Lung (tissue), 12 donors: Measurements from ENCODE around the gene TCAIM. TPM values are rescaled to one million over a fixed set of nuclear protein-coding genes. Genes with fewer than 3 reads are reported as not detected.

ENCODE experiments used
- ATAC-seq: fragments of 200-7000 bp; cut with Tn5 transposase; one replicate; pipeline ENCODE4 v1.9.1; 2020; ENCODE audit warnings: moderate number of reproducible peaks; ENCODE audit not compliant: insufficient read depth, low FRiP score
- DNase-seq, 3 donors: peaks; one replicate each; pipeline ENCODE4 v3.0.0-alpha.2; 2013 to 2017
- H3K27ac ChIP-seq, 2 donors: one replicate each; pipeline ENCODE4 v1.5.1; 2013; ENCODE audit warnings: mild to moderate bottlenecking in 2 of 2, moderate library complexity in 2 of 2, control low read depth in 1 of 2, inconsistent platforms in 1 of 2, low read depth in 1 of 2, low read length in 1 of 2
- H3K27me3 ChIP-seq, 3 donors: one replicate each; pipeline ENCODE4 v1.5.1; 2013; ENCODE audit warnings: low read length in 2 of 3; ENCODE audit not compliant: control insufficient read depth in 3 of 3, insufficient read depth in 3 of 3
- H3K36me3 ChIP-seq, 4 donors: one replicate each; pipeline ENCODE4 v1.5.1; 2013; ENCODE audit warnings: low read length in 4 of 4, mild to moderate bottlenecking in 1 of 4, moderate library complexity in 1 of 4; ENCODE audit not compliant: control insufficient read depth in 4 of 4, insufficient read depth in 4 of 4
- H3K4me1 ChIP-seq, 5 donors: one replicate each; pipeline ENCODE4 v1.5.1; 2013; ENCODE audit warnings: low read length in 5 of 5, mild to moderate bottlenecking in 2 of 5, moderate library complexity in 1 of 5; ENCODE audit not compliant: control insufficient read depth in 5 of 5, insufficient read depth in 5 of 5
- H3K4me3 ChIP-seq: one replicate; pipeline ENCODE4 v1.5.1; 2013; ENCODE audit warnings: mild to moderate bottlenecking, control low read depth, moderate library complexity
- H3K9ac ChIP-seq, 2 donors: one replicate each; pipeline ENCODE4 v1.5.1; 2013; ENCODE audit warnings: low read length in 2 of 2, control low read depth in 1 of 2; ENCODE audit not compliant: insufficient read depth in 1 of 2
- H3K9me3 ChIP-seq, 4 donors: one replicate each; pipeline ENCODE4 v1.5.1; 2013; ENCODE audit warnings: low read length in 3 of 4, mild to moderate bottlenecking in 1 of 4, moderate library complexity in 1 of 4; ENCODE audit not compliant: control insufficient read depth in 4 of 4, insufficient read depth in 3 of 4
- WGBS, 2 donors: extraction: QIAGEN DNeasy Blood & Tissue Kit; methylation state at CpG; one replicate each; pipeline ENCODE4 v1.1.7; 2013; 5-methylcytosine and 5-hydroxymethylcytosine counted together
- polyA plus RNA-seq, 2 donors: library from polyadenylated mRNA; stranded (reverse); fragments of 200-250 nt; gene quantifications; one replicate each; pipeline ENCODE4 v1.2.1, GENCODE V29; 2013
- total RNA-seq, 2 donors: library from RNA; depleted of rRNA in 1 of 2; stranded (reverse); fragments of >200 nt in 1 of 2; gene quantifications; one replicate each; pipeline ENCODE4 v1.2.1, GENCODE V29; 2014 to 2021
- TF ChIP-seq, protein P1 (sequence below): IDR thresholded peaks from 2 replicates; pipeline ENCODE4 v1.5.1; 2012; ENCODE audit warnings: mild to moderate bottlenecking; ENCODE audit errors: control extremely low read depth, extremely low read depth
- donor health status: control.
- donor health status: control.
- donor health status: Bipolar disorder and iron deficiency.
- donor health status: healthy.
- donor health status: DM: yes; HTN: yes; CAD: no.

TCAIM gene
- total and polyA plus RNA-seq, 4 donors, result 14.4 to 42.1 (median 18.9) TPM

GRCh38 chr3:44292947-44293346, 45.6 kb upstream of the TCAIM start:
- Histone ChIP-seq H3K4me3 (no peak overlapping the region), H3K4me1 (no peaks in the 10 kb centered on the region), H3K27ac (no peak overlapping the region), H3K27me3 (peaks cover 0 to 2% (median 0%) of the 10 kb centered on the region in 3 donors), H3K9me3 (no peaks in the 10 kb centered on the region), H3K36me3 (no peaks in the 10 kb centered on the region), H3K9ac (no peak overlapping the region)
- 93 to 97% methylated on average over 1 of the region's 1 CpG for WGBS, 2 donors
- no peak for DNase-seq
- TF ChIP-seq, protein P1, sequence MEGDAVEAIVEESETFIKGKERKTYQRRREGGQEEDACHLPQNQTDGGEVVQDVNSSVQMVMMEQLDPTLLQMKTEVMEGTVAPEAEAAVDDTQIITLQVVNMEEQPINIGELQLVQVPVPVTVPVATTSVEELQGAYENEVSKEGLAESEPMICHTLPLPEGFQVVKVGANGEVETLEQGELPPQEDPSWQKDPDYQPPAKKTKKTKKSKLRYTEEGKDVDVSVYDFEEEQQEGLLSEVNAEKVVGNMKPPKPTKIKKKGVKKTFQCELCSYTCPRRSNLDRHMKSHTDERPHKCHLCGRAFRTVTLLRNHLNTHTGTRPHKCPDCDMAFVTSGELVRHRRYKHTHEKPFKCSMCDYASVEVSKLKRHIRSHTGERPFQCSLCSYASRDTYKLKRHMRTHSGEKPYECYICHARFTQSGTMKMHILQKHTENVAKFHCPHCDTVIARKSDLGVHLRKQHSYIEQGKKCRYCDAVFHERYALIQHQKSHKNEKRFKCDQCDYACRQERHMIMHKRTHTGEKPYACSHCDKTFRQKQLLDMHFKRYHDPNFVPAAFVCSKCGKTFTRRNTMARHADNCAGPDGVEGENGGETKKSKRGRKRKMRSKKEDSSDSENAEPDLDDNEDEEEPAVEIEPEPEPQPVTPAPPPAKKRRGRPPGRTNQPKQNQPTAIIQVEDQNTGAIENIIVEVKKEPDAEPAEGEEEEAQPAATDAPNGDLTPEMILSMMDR, result no peak
- ATAC-seq, result no peak

DNA sequence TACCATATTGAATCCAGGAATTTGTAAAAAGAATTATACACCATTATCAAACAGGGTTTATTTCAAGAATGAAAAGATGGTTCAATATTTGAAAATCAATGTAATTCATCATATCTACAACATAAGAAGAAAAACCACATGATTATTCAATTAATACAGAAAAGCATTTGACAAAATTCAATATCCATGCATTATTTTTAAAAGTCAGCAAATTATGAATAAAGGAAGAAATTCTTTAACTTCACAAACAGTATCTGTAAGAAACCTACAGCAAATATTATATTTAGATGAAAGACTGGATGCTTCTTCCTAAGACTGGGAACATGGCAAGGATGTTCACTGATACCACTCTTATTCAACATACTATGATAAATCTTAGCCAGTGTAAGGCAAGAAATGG, 41.3 kb upstream of the TCAIM start:
- Histone ChIP-seq H3K27me3 (peaks cover 0 to 2% (median 0%) of the 10 kb centered on the region in 3 donors), H3K9me3 (no peaks in the 10 kb centered on the region), H3K4me1 (no peaks in the 10 kb centered on the region), H3K36me3 (no peaks in the 10 kb centered on the region), H3K4me3 (no peak overlapping the region), H3K9ac (no peak overlapping the region), H3K27ac (no peak overlapping the region)
- ATAC-seq (no peak), DNase-seq (no peak)
- TF ChIP-seq, protein P1, result no peak

DNA sequence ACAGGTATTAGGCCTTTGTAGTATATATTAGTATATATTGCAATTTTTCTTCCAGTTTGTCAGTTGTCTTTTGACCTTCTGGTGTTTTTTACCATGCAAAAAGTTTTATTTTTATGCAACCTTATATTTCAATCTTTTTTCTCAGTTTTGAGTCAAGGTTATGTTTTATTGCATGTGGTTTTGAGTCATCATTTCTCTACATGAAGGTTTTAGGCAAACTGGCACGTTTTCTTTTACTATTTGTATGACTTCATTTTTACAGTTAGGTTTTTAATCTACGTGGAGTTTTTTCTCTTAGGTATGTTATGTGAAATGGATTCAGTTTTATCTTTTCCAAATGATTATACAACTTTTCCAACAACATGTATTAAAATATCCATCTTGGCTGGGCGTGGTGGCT, 36.8 kb upstream of the TCAIM start:
- H3K27ac ChIP-seq, result no peak overlapping the region
- TF ChIP-seq, protein P1, result no peak
- WGBS, 2 donors, result 85 to 89% methylated on average over 3 of the region's 3 CpGs
- H3K4me3 ChIP-seq, result no peak overlapping the region
- no peaks in the 10 kb centered on the region for H3K36me3 ChIP-seq
- H3K9ac ChIP-seq, result no peak overlapping the region
- ATAC-seq, result no peak
- no peaks in the 10 kb centered on the region for H3K27me3 ChIP-seq
- H3K9me3 ChIP-seq, result no peaks in the 10 kb centered on the region
- H3K4me1 ChIP-seq, result no peaks in the 10 kb centered on the region
- DNase-seq, result no peak

DNA sequence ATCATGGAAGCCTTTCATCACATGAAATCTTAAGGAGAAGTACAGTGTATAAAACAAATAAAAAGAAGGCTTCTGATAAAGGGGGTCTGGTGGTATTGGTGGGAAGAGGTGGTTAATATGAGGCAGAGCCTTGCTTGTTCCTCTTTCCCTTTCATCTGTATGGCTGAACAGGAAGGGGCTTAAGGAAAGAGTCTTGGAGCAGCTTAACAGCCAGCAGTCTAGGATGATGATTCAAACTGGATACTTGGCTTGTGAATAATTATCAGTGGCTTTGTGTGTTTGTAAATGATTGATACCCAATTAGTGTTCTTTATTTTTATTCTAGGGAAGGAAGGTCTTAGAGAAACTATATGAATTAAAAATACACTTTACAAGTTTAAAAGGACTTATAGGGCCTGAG, 29.1 kb upstream of the TCAIM start:
- no peaks in the 10 kb centered on the region for H3K4me1 ChIP-seq
- H3K4me3 ChIP-seq, result no peak overlapping the region
- H3K9ac ChIP-seq, result no peak overlapping the region
- no peak overlapping the region for H3K27ac ChIP-seq
- H3K27me3 ChIP-seq, result no peaks in the 10 kb centered on the region
- DNase-seq, result no peak
- TF ChIP-seq, protein P1, result no peak
- no peaks in the 10 kb centered on the region for H3K9me3 ChIP-seq
- no peak for ATAC-seq
- H3K36me3 ChIP-seq, result no peaks in the 10 kb centered on the region
